HUES64 (cell line): Measurements from ENCODE around the gene CTXND2.
"Not testable (repeated sequence)": the region's sequence is repeated elsewhere in the genome, so short reads cannot be mapped to it uniquely, and the experiment has no call there.

Experiments
- H3K27ac ChIP-seq: 2 replicates; pipeline ENCODE4 v1.7.0; 2013; ENCODE audit warnings: low read depth, low read length, inconsistent platforms
- H3K27me3 ChIP-seq: 2 replicates; pipeline ENCODE4 v1.6.1; 2013; ENCODE audit warnings: mild to moderate bottlenecking, low read length; ENCODE audit not compliant: insufficient read depth
- H3K36me3 ChIP-seq: 2 replicates; pipeline ENCODE4 v1.6.1; 2013; ENCODE audit warnings: mild to moderate bottlenecking, low read length; ENCODE audit not compliant: insufficient read depth
- H3K4me1 ChIP-seq: 2 replicates; pipeline ENCODE4 v1.6.1; 2013; ENCODE audit warnings: mild to moderate bottlenecking, low read length, moderate library complexity; ENCODE audit not compliant: insufficient read depth
- H3K4me3 ChIP-seq: 2 replicates; pipeline ENCODE4 v1.5.1; 2013; ENCODE audit warnings: mild to moderate bottlenecking, low read length, moderate library complexity
- H3K9ac ChIP-seq: 2 replicates; pipeline ENCODE4 v1.6.1; 2013; ENCODE audit warnings: mild to moderate bottlenecking, low read depth, low read length
- H3K9me3 ChIP-seq: 2 replicates; pipeline ENCODE4 v1.6.1; 2013; ENCODE audit warnings: low read depth, low read length; ENCODE audit not compliant: insufficient read depth
- WGBS: fragments of 150-250, 120-280 bp; methylation state at CpG from one replicate; pipeline ENCODE4 v1.1.7; 2013; ENCODE audit warnings: missing lambda C conversion rate; 5-methylcytosine and 5-hydroxymethylcytosine counted together

The CTXND2 gene

DNA sequence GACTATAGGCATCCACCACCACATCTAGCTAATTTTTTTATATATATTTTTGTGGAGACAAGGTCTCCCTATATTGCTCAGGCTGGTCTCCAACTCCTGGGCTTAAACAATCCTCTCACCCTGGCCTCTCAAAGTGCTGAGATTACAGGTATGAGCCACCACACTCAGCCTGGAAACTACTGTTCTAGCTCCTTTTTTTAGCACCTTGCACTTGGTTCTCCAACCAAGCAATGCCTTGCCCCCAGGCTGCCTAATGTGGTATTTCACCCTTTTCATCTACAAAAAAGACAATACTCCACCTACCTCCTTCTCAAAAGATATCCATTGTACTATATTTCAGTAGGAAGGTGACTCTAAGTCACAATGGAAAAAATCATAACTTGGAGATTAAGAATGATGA, 17.3 kb upstream of the CTXND2 start:
- Histone ChIP-seq H3K4me1 (peaks cover 2% of the 10 kb centered on the region), H3K27ac (no peak overlapping the region), H3K36me3 (peaks cover 9% of the 10 kb centered on the region; the same call in 1 of the 2 replicates), H3K4me3 (no peak overlapping the region), H3K9me3 (no peaks in the 10 kb centered on the region), H3K9ac (no peak overlapping the region), H3K27me3 (no peaks in the 10 kb centered on the region)

DNA sequence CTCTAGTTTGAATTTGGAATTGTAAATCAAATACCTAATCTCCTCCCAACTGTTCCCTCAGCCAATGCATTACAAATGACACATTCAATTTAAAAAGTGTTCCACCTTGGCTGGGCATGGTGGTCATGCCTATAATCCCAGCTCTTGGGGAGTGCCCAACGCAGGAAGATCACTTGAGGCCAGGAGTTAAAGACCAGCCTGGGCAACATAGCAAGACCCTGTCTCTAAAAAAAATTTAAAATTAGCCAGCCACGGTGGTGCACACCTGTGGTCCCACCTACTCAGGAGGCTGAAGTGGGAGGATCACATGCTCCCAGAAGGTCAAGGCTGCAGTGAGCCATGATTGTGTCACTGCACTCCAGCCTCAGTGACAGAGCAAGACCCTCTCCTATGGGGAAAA, 14.4 kb upstream of the CTXND2 start:
- Histone ChIP-seq H3K4me1 (peaks cover 11% of the 10 kb centered on the region), H3K27me3 (no peaks in the 10 kb centered on the region), H3K9me3 (no peaks in the 10 kb centered on the region), H3K27ac (no peak overlapping the region), H3K9ac (no peak overlapping the region), H3K36me3 (peaks cover 9% of the 10 kb centered on the region; the same call in 1 of the 2 replicates), H3K4me3 (no peak overlapping the region)
- WGBS, result 94% methylated on average over 2 of the region's 2 CpGs

DNA sequence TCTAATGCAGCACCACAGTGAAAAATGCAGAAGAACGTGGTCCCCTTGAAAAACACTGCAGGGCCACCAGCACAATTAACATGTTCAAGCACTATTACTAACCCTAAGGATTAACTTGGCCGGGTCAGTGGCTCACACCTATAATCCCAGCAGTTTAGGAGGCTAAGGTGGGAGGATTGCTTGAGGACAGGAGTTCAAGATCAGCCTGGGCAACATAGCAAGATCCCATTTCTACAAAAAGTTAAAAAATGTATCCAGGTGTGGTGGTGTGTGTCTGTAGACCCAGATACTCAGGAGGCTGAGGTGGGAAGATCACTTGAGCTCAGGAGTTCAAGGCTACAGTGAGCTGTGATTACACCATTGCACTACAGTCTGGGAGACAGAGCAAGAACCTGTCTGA, 13.4 kb upstream of the CTXND2 start:
- Histone ChIP-seq H3K9me3 (no peaks in the 10 kb centered on the region), H3K4me1 (peaks cover 11% of the 10 kb centered on the region), H3K36me3 (peaks cover 9% of the 10 kb centered on the region; the same call in 1 of the 2 replicates), H3K27me3 (no peaks in the 10 kb centered on the region), H3K9ac (no peak overlapping the region), H3K27ac (no peak overlapping the region), H3K4me3 (no peak overlapping the region)
- 95% methylated on average over 2 of the region's 2 CpGs for WGBS

DNA sequence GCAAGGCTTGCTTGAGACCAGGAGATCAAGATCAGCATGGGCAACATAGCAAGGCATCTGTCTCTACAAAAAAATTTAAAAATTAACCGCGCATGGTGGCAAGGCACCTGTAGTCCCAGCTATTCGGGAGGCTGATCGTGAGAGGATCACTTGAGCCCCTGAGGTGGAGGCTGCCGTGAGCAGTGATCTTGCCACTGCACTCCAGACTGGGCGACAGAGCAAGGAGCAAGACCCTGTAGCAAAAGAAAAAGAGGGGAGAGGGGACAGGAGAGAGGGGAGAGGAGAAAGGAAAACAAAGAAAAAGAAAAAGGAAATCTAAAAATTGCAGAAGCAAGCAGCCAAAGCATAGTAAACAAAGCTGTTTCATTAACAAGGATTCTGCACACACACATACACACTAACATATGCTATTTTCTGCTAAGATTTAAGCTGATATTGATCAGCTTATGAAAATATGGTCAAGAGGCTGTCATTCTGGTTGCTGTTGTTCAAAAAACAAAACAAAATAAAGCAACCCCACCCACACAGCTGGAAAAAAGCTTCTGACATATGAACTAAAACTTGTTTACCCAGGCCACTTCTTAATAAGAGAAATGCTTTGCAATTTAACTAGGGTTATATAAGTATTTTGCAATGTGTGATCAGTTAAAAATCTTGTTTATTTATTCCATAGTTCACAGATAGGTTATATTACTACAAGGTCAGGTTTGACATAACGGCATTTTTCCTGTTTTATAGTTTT, 12.3 kb upstream of the CTXND2 start:
- no peaks in the 10 kb centered on the region for H3K9me3 ChIP-seq
- H3K27ac ChIP-seq, result no peak overlapping the region
- 81% methylated on average over 7 of the region's 7 CpGs for WGBS
- peaks cover 11% of the 10 kb centered on the region for H3K4me1 ChIP-seq
- peaks cover 9% of the 10 kb centered on the region; the same call in 1 of the 2 replicates for H3K36me3 ChIP-seq
- no peaks in the 10 kb centered on the region for H3K27me3 ChIP-seq
- H3K4me3 ChIP-seq, result peak overlapping the region; percentile 92
- H3K9ac ChIP-seq, result no peak overlapping the region

DNA sequence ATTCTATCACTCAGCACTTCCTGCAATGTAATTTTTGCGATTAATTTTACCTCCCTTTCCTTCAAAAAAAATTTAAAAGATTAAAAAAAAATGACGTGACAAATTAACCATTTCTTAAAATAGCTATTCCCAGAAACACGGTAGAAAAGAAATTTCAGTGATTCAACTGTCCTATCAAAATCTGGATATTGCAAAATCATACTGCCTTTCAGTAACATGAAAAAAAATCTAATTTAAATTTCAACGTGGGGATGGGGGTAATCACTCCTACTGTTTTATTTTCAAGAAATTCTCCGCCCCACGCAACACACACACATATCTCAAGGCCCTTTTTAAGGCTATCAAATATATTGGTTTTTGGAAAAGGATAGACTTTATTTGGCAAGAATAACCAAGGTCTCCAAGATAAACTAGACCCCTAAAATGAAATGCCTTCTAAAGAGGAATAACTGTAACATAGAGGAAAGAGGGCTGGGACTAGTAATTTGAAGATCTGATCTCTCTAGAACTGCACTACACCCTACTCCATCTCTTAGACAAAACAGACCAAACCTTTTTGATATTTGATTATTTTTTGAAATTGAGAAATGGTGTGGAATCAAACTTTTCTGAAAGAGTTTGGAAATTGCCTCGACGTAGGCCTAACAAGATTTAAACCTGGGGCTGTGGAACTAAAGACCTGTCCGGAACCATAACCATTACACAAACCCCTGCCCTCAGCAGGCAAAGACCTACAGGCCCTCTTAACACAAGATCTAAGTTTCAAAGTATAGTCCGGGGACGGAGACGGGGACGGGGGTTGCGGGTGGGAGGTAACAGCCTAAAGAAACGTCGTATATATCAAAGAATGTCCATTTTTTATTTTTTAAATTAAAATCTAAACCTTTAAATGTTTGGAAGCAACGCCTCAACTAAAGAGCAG, 11.5 kb upstream of the CTXND2 start:
- Histone ChIP-seq H3K27ac (peak overlapping the region; percentile 84), H3K27me3 (no peaks in the 10 kb centered on the region), H3K4me1 (peaks cover 11% of the 10 kb centered on the region), H3K9ac (peak overlapping the region; percentile 76), H3K9me3 (no peaks in the 10 kb centered on the region), H3K4me3 (peak overlapping the region; percentile 92), H3K36me3 (peaks cover 9% of the 10 kb centered on the region; the same call in 1 of the 2 replicates)
- WGBS, result 33% methylated on average over 7 of the region's 17 CpGs

DNA sequence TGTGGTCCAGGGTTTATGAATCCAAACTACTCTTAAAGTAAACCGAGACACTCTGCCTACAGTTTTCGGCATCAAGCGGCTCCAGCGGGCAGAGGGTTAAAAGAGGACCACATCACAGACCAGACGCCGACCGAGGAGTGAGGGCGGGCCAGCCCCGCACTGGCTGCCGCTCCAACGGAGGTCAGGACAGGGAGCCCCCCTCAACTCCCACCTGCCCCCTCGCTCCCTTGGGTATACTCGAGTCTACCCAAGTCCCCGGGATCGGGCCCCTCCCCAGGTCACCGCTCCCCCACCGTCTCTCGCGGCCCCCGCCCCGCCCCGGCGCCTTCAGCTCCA, 10.8 kb upstream of the CTXND2 start:
- Histone ChIP-seq H3K9ac (peak overlapping the region; percentile 76), H3K4me3 (peak overlapping the region; percentile 92), H3K27ac (peak overlapping the region; percentile 84), H3K36me3 (peaks cover 6% of the 10 kb centered on the region; the same call in 1 of the 2 replicates), H3K27me3 (no peaks in the 10 kb centered on the region), H3K9me3 (no peaks in the 10 kb centered on the region), H3K4me1 (peaks cover 11% of the 10 kb centered on the region)
- 0% methylated on average over 23 of the region's 23 CpGs for WGBS

DNA sequence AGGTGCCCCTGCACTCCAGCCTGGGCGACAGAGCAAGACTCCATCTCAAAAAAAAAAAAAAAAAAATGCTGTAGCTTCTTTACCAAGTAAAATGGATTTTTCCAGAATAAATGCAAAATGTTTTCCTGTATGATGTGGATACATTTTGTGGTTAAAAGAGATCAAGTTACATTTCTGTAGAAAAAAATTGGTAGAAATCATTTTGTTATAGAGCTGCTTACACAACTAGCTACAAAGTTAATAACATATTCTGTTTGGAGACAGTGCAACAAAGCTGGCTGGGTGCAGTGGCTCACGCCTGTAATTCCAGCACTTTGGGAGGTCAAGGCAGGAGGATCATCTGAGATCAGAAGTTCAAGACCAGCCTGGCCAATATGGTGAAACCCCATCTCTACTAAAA, 8.0 kb upstream of the CTXND2 start:
- H3K27me3 ChIP-seq, H3K9ac ChIP-seq, H3K4me3 ChIP-seq, H3K9me3 ChIP-seq, H3K36me3 ChIP-seq, H3K27ac ChIP-seq: not testable (repeated sequence)
- peaks cover 11% of the 10 kb centered on the region for H3K4me1 ChIP-seq
- 96% methylated on average over 2 of the region's 2 CpGs for WGBS

DNA sequence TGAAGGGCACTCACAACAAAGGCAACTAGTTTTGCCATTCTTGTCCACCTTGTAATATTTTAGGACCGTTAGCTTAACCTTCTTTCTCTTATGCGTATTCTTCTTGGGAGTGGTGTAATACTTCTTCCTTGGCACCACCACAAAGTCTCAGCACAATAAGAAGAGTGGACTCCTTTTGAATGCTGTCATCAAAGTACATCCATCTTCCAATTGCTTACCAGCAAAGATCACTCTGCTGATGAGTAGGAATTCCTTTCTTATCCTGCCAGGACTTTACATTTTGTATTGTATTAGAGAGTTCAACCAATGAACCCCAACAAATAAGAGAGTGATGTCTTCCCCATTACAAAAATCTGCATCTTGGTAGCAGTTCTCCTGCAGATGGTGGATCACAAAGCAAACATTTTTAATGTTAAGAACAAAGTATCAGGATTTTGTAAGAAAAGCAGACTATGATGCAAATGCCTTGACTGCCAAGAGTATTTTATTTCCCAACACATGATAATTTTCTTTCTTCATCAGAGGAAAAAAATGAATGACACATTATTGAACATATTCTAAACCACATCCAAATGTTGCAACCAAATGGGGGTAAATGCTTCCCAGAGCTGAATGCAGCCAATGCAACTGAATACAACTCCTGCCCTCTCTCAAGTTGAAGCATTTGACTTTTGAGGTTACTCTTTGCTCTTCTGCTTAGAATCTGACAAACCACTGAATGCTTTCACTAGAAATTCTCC, 5.4 kb upstream of the CTXND2 start:
- H3K27ac ChIP-seq, result no peak overlapping the region
- WGBS, result 100% methylated on average over 2 of the region's 2 CpGs
- no peaks in the 10 kb centered on the region for H3K36me3 ChIP-seq
- H3K4me1 ChIP-seq, result no peaks in the 10 kb centered on the region
- H3K4me3 ChIP-seq, result no peak overlapping the region
- no peak overlapping the region for H3K9ac ChIP-seq
- no peaks in the 10 kb centered on the region for H3K27me3 ChIP-seq
- H3K9me3 ChIP-seq, result no peaks in the 10 kb centered on the region

DNA sequence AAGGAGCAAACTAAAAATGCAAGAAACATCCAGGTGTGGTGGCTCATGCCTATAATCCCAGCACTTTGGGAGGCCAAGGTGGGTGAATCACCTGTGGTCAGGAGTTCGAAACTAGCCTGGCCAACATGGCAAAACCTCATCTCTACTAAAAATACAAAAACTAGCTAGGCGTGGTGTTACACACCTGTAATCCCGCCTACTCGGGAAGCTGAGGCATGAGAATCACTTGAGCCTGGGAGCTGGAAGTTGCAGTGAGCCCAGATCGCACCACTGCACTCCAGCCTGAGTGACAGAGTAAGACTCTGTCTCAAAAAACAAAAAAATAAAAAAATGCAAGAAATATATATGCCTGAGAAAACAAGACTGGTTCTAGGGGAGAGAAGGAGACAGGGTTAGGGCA, 3.8 kb upstream of the CTXND2 start:
- H3K36me3 ChIP-seq, H3K9ac ChIP-seq, H3K27ac ChIP-seq, H3K9me3 ChIP-seq, H3K27me3 ChIP-seq, H3K4me3 ChIP-seq, H3K4me1 ChIP-seq: not testable (repeated sequence)
- 92% methylated on average over 5 of the region's 5 CpGs for WGBS

DNA sequence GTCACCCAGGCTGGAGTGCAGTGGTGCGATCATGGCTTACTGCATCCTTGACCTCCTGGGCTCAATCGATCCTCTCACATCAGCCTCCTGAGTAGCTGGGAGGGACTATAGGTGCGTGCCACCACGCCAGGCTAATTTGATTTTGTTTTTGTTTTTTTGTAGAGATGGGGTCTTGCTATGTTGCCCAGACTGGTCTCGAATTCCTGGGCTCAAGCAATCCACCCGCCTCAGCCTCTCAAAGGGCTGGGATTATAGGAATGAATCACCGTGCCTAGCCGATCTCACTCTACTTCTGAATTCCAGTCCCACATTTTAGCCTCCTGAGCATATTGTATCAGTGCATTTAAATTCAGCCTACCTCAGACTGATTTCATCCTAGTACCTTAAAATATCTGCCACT, 1.8 kb downstream of the CTXND2 start:
- Histone ChIP-seq H3K27me3 (no peaks in the 10 kb centered on the region), H3K36me3 (no peaks in the 10 kb centered on the region), H3K27ac (no peak overlapping the region), H3K9ac (no peak overlapping the region), H3K9me3 (no peaks in the 10 kb centered on the region), H3K4me1 (no peaks in the 10 kb centered on the region), H3K4me3 (no peak overlapping the region)
- WGBS, result 91% methylated on average over 8 of the region's 8 CpGs

DNA sequence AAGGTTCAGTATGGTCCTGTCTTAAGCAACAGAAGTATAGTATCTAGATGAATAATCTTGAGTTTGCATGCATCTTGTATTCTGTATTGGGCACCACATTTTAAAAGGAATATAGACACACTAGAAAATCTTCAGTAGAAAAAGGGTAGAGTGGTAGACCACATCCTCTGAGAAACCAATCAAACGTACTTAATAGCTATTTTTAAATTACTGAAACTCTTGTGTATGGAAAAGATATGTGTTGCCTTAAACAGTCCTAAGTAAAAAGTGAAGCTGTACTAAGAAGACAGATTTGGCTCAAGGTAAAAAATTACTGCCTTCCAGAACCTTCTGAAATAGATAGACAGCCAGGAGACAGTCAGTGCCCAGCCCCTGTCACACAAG, 3.1 kb downstream of the CTXND2 start:
- WGBS, result 100% methylated on average over 1 of the region's 1 CpG
- H3K9ac ChIP-seq, result no peak overlapping the region
- no peaks in the 10 kb centered on the region for H3K27me3 ChIP-seq
- H3K27ac ChIP-seq, result no peak overlapping the region
- no peaks in the 10 kb centered on the region for H3K9me3 ChIP-seq
- H3K4me3 ChIP-seq, result no peak overlapping the region
- no peaks in the 10 kb centered on the region for H3K36me3 ChIP-seq
- no peaks in the 10 kb centered on the region for H3K4me1 ChIP-seq
